Spleen (tissue), 11 donors: ENCODE data around the gene MAP2K5. TPM values are rescaled to one million over a fixed set of nuclear protein-coding genes. Genes with fewer than 3 reads are reported as not detected.
A peak's percentile ranks its signal among the peaks of the same experiment; 100 is the strongest.

Source experiments
- DNase-seq: peaks from one replicate; pipeline ENCODE4 v3.0.0-alpha.2; 2020
- H3K27ac ChIP-seq, 8 donors: fragments of 200-600 bp; sonication (generic) in 7 of 8; 1 replicate in 4 of 8; 2 replicates in 4 of 8; pipeline versions ENCODE4 v1.5.0 to v1.8.0; 2016 to 2021; ENCODE audit warnings: inconsistent platforms in 4 of 8, mild to moderate bottlenecking in 4 of 8, moderate library complexity in 1 of 8
- H3K27me3 ChIP-seq, 7 donors: fragments of 200-600 bp; sonication (generic) in 6 of 7; replicated peaks in 1 of 7; 1 replicate in 4 of 7; 2 replicates in 3 of 7; pipeline versions ENCODE4 v1.5.0 to v1.8.0; 2016 to 2021; ENCODE audit warnings: inconsistent platforms in 3 of 7, mild to moderate bottlenecking in 1 of 7
- H3K36me3 ChIP-seq, 6 donors: fragments of 200-600 bp; sonication (generic) in 5 of 6; 1 replicate in 4 of 6; 2 replicates in 2 of 6; pipeline versions ENCODE4 v1.5.0 to v1.8.0; 2016 to 2021; ENCODE audit warnings: inconsistent platforms in 2 of 6
- H3K4me1 ChIP-seq, 6 donors: fragments of 200-600 bp; sonication (generic) in 5 of 6; 1 replicate in 3 of 6; 2 replicates in 3 of 6; pipeline versions ENCODE4 v1.5.0 to v1.8.0; 2016 to 2021; ENCODE audit warnings: inconsistent platforms in 3 of 6
- H3K4me3 ChIP-seq, 8 donors: fragments of 200-600 bp; sonication (generic) in 7 of 8; 1 replicate in 4 of 8; 2 replicates in 4 of 8; pipeline versions ENCODE4 v1.5.0 to v1.8.0; 2016 to 2021; ENCODE audit warnings: inconsistent platforms in 4 of 8, mild to moderate bottlenecking in 4 of 8, moderate library complexity in 2 of 8
- H3K9me3 ChIP-seq, 8 donors: fragments of 200-600 bp; sonication (generic) in 7 of 8; 1 replicate in 4 of 8; 2 replicates in 4 of 8; pipeline versions ENCODE4 v1.5.0 to v1.8.0; 2016 to 2021; ENCODE audit warnings: inconsistent platforms in 4 of 8
- POLR2A ChIP-seq, 3 donors: fragments of 450-650 bp; IDR thresholded peaks; one replicate each; pipeline ENCODE4 v1.5.1; 2017; ENCODE audit warnings: antibody characterized with exemption in 3 of 3, mild to moderate bottlenecking in 1 of 3
- POLR2AphosphoS5 ChIP-seq, 3 donors: sonication (generic); formaldehyde crosslinking; IDR thresholded peaks; one replicate each; pipeline ENCODE4 v1.5.1; 2017; ENCODE audit warnings: antibody characterized with exemption in 3 of 3
- WGBS, 5 donors: extraction: QIAGEN DNeasy Blood & Tissue Kit in 3 of 5; methylation state at CpG; one replicate each; pipeline versions ENCODE4 v1.1.5 to v1.1.7; 2013 to 2018; 5-methylcytosine and 5-hydroxymethylcytosine counted together
- intact Hi-C: fragments of 100-400 bp; cut with DNase I; formaldehyde crosslinking; loops from one replicate; pipeline ENCODE4 v1.15.0; 2023; ENCODE audit warnings: low total_unique reads
- polyA plus RNA-seq, 3 donors: library from polyadenylated mRNA; stranded (reverse); fragments of 200-250 nt; gene quantifications; one replicate each; pipeline ENCODE4 v1.2.1, GENCODE V29; 2013
- total RNA-seq, 7 donors: library from RNA; depleted of rRNA in 3 of 7; stranded (reverse); fragments of >200 nt in 3 of 7; fragmentation: NEBNext Ultra II Directional in 4 of 7; extraction: Animal tissue kit (Norgen Biotek cat#: 25700) in 4 of 7; gene quantifications; one replicate each; pipeline versions ENCODE4 v1.1.0 to v1.2.1, GENCODE V29; 2016 to 2021
- TF ChIP-seq, protein P1 (sequence below), 11 experiments: fragments of 200-600 bp in 7 of 11; fragments of 450-650 bp in 4 of 11; sonication (generic) in 4 of 11; IDR thresholded peaks in 8 of 11; conservative IDR thresholded peaks in 3 of 11; 1 replicate in 7 of 11; 2 replicates in 4 of 11; pipeline versions ENCODE4 v1.4.0 to v1.8.0; 2016 to 2021; ENCODE audit warnings: antibody characterized with exemption in 11 of 11, inconsistent platforms in 4 of 11, mild to moderate bottlenecking in 1 of 11
- donor health status: healthy with polysubstance abuse.
- donor health status: DM: no; HTN: no; CAD: no; lungs with moderate emphysema.
- donor health status: DM: no; HTN: no; CAD: no.
- donor health status: Bipolar disorder and iron deficiency.
- donor health status: healthy.
- donor health status: DM: no; HTN: no; CAD: no.
- donor health status: DM: yes; HTN: yes; CAD: no.

MAP2K5 gene
- total and polyA plus RNA-seq, 10 donors = 8.4 to 30.4 (median 14.6) TPM

DNA sequence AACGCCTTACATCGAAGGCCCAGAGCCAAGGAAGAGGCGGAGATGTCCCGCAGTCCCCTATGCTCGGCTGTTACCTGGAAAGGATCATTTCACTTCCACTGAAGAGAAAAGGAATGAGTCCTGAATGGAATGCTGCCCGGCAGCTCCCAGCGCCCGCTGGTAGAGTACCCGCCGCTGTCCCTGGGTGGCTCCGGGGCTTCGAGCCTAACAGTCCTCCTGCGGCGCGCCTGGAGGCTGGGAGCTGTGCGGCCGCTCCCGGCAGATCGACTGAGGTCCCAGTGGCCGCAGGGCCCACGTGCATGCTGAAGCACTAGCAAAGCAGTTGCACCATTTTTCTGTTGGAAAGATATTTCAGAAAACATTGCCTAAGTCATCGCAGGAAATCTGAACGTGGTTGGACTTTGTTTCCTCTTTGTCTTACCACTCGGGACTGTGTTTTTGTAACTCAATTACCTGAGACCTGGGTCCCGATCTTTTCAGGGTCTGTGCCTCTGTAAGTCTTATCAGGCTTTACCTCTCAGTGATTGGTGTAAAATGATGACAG lies 296.4 kb downstream of the MAP2K5 start:
- WGBS, 5 donors = 14 to 30% (median 21%) methylated on average over 24 to 25 of the region's 25 CpGs
- Histone ChIP-seq H3K4me3 (peak overlapping the region; percentile 4 to 90 (median 72)), H3K9me3 (no peaks in the 10 kb centered on the region), H3K36me3 (no peaks in the 10 kb centered on the region), H3K4me1 (peaks cover 15 to 90% (median 56%) of the 10 kb centered on the region in 6 donors), H3K27me3 (peaks cover 4 to 33% (median 24%) of the 10 kb centered on the region in 7 donors), H3K27ac (peak overlapping the region in 7 of 8 donors; percentile 98 to 99 (median 99))
- DNase-seq = peak; percentile 89
- intact Hi-C loops = loop anchor here (5.0 kb wide), 1 partner anchor 317 kb away; the partner anchor contains the start of gene C15orf61
- TF ChIP-seq, protein P1, sequence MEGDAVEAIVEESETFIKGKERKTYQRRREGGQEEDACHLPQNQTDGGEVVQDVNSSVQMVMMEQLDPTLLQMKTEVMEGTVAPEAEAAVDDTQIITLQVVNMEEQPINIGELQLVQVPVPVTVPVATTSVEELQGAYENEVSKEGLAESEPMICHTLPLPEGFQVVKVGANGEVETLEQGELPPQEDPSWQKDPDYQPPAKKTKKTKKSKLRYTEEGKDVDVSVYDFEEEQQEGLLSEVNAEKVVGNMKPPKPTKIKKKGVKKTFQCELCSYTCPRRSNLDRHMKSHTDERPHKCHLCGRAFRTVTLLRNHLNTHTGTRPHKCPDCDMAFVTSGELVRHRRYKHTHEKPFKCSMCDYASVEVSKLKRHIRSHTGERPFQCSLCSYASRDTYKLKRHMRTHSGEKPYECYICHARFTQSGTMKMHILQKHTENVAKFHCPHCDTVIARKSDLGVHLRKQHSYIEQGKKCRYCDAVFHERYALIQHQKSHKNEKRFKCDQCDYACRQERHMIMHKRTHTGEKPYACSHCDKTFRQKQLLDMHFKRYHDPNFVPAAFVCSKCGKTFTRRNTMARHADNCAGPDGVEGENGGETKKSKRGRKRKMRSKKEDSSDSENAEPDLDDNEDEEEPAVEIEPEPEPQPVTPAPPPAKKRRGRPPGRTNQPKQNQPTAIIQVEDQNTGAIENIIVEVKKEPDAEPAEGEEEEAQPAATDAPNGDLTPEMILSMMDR (IDR thresholded peaks at IDR 0.05 in 8 of 11, conservative IDR thresholded peaks at IDR 0.05 in 3 of 11) = no peak
- peak in 1 of 3 donors; percentile 60 for TF ChIP-seq POLR2AphosphoS5 (IDR thresholded peaks at IDR 0.05)

DNA sequence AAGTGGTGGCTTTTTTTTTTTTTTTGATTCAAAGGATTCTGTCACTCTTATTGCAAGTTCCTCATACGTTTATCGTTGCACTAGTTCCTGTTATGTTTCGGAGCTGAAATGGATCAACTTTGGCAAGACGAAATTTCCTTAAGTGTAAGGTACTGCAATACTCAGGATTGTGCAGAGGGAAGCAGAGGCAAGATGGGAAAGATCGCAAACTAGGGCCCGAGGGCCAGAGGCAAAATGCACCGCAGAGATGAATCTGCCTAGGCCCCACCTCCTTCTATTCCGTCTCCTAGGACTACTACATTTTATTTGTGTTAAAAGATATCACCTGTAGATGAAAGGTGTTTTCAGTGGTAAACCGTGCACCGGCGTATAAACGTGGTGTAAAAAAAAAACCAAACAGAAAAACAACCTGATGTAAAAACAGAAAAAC lies 297.0 kb downstream of the MAP2K5 start:
- Histone ChIP-seq H3K9me3 (no peaks in the 10 kb centered on the region), H3K27ac (peak overlapping the region; percentile 90 to 99 (median 98)), H3K4me1 (peaks cover 8 to 90% (median 52%) of the 10 kb centered on the region in 6 donors), H3K27me3 (peaks cover 4 to 27% (median 17%) of the 10 kb centered on the region in 7 donors), H3K4me3 (peak overlapping the region; percentile 41 to 90 (median 72)), H3K36me3 (no peaks in the 10 kb centered on the region)
- DNase-seq = peak; percentile 73
- 0 to 1% (median 1%) methylated on average over 12 of the region's 12 CpGs for WGBS, 5 donors
- TF ChIP-seq POLR2A (IDR thresholded peaks at IDR 0.05) = no peak
- no peak for TF ChIP-seq POLR2AphosphoS5 (IDR thresholded peaks at IDR 0.05)
- TF ChIP-seq, protein P1 (IDR thresholded peaks at IDR 0.05 in 8 of 11, conservative IDR thresholded peaks at IDR 0.05 in 3 of 11) = no peak
- intact Hi-C loops = loop anchor here (5.0 kb wide), 1 partner anchor 317 kb away; the partner anchor contains the start of gene C15orf61

DNA sequence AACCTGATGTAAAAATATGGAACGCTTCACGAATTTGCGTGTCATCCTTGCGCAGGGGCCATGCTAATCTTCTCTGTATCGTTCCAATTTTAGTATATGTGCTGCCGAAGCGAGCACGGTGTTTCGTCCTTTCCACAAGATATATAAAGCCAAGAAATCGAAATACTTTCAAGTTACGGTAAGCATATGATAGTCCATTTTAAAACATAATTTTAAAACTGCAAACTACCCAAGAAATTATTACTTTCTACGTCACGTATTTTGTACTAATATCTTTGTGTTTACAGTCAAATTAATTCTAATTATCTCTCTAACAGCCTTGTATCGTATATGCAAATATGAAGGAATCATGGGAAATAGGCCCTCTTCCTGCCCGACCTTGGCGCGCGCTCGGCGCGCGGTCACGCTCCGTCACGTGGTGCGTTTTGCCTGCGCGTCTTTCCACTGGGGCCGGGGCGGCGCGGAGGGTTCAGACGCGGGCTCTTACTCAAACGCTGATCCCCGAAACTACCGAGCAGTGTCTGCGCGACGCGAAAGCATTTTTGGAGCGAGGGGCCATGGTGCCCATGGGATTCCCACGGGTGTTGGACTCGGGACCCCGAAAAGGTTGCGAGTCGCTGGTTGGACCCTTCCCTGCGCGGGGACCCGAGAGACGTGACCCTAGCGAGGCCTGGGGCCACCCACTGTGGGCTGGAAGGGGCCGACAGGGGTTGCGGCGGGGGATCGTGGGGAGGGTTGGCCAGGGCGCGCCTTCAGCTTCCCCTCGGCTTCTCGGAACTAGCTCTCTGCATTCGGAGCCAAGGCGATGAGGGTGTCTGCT lies 297.6 kb downstream of the MAP2K5 start, which contains the start of gene RNU6-1:
TSS of gene RNU6-1 (minus strand) at position 117 of the 820 bp plus-strand sequence.
- Histone ChIP-seq H3K27ac (peak within 1 kb of the TSS; percentile 90 to 99 (median 98)), H3K27me3 (peaks cover 0 to 21% (median 11%) of the 10 kb centered on the region in 7 donors), H3K36me3 (no peaks in the 10 kb centered on the region), H3K4me1 (peaks cover 5 to 84% (median 46%) of the 10 kb centered on the region in 6 donors), H3K4me3 (peak within 1 kb of the TSS; percentile 60 to 90 (median 75)), H3K9me3 (no peaks in the 10 kb centered on the region)
- DNase-seq = peak; percentile 98
- TF ChIP-seq POLR2AphosphoS5 (IDR thresholded peaks at IDR 0.05) (peak; percentile 94 to 98 (median 98)), POLR2A (IDR thresholded peaks at IDR 0.05) (peak in 2 of 3 donors; percentile 82)
- TF ChIP-seq, protein P1 (IDR thresholded peaks at IDR 0.05 in 8 of 11, conservative IDR thresholded peaks at IDR 0.05 in 3 of 11) = peak in 1 of 11 experiments; percentile 8
- intact Hi-C loops = loop anchor here (5.0 kb wide), 1 partner anchor 318 kb away; the partner anchor contains the start of gene C15orf61
- 0 to 1% (median 0%) methylated on average over 40 to 62 of the region's 62 CpGs for WGBS, 5 donors
